Neutrophil (primary cell): ENCODE measurements around the gene MSI2.

ENCODE experiments used
- H3K27ac ChIP-seq: fragments of 200-600 bp; sonication (generic); 2 replicates; pipeline ENCODE4 v1.5.1; 2016; ENCODE audit warnings: mild to moderate bottlenecking, moderate library complexity
- H3K27me3 ChIP-seq: fragments of 200-600 bp; sonication (generic); 2 replicates; pipeline ENCODE4 v1.6.0; 2016; ENCODE audit warnings: mild to moderate bottlenecking
- H3K36me3 ChIP-seq: fragments of 200-600 bp; sonication (generic); 2 replicates; pipeline ENCODE4 v1.5.1; 2017
- H3K4me1 ChIP-seq, 2 experiments: fragments of 200-600 bp in 1 of 2; sonication (generic) in 1 of 2; 1 replicate in 1 of 2; 2 replicates in 1 of 2; pipeline versions ENCODE4 v1.5.1 to v1.6.1; 2013 to 2016; ENCODE audit warnings: low read depth in 1 of 2, low read length in 1 of 2, mild to moderate bottlenecking in 1 of 2, moderate library complexity in 1 of 2; ENCODE audit not compliant: control insufficient read depth in 1 of 2, insufficient read depth in 1 of 2
- H3K4me3 ChIP-seq, 2 experiments: fragments of 200-600 bp in 1 of 2; sonication (generic) in 1 of 2; 1 replicate in 1 of 2; 2 replicates in 1 of 2; pipeline ENCODE4 v1.5.1; 2013 to 2016; ENCODE audit warnings: low read depth in 1 of 2, low read length in 1 of 2, mild to moderate bottlenecking in 1 of 2, moderate library complexity in 1 of 2
- H3K9me3 ChIP-seq: fragments of 200-600 bp; sonication (generic); 2 replicates; pipeline ENCODE4 v1.5.1; 2016
- CTCF ChIP-seq: fragments of 200-600 bp; sonication (generic); IDR thresholded peaks from 2 replicates; pipeline ENCODE4 v1.5.1; 2016; ENCODE audit warnings: antibody characterized with exemption

Gene MSI2

DNA sequence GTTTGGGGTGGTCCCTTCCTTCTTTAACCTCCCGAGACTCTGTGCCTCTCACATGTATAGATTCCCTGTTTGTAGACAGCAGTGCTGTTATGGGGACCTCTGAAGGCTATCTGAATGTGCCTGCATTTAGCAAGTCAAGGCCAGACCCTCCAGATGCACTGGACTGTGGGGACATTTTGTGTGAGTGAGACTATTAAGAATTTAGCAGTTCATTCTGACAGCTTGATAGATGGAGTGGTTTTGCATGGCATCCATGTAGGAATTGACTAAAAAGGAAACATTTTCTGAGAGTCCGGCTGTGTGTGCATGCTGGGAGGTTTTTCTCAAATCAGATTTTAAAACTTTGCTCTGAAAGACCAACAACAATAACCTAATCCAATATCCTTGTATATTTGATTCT, 226.3 kb downstream of the MSI2 start:
- Histone ChIP-seq H3K9me3 (no peaks in the 10 kb centered on the region), H3K27ac (no peak overlapping the region), H3K27me3 (no peaks in the 10 kb centered on the region), H3K4me3 (no peak overlapping the region), H3K36me3 (no peaks in the 10 kb centered on the region), H3K4me1 (peaks cover 0 to 3% of the 10 kb centered on the region in 2 experiments)
- TF ChIP-seq CTCF: no peak

DNA sequence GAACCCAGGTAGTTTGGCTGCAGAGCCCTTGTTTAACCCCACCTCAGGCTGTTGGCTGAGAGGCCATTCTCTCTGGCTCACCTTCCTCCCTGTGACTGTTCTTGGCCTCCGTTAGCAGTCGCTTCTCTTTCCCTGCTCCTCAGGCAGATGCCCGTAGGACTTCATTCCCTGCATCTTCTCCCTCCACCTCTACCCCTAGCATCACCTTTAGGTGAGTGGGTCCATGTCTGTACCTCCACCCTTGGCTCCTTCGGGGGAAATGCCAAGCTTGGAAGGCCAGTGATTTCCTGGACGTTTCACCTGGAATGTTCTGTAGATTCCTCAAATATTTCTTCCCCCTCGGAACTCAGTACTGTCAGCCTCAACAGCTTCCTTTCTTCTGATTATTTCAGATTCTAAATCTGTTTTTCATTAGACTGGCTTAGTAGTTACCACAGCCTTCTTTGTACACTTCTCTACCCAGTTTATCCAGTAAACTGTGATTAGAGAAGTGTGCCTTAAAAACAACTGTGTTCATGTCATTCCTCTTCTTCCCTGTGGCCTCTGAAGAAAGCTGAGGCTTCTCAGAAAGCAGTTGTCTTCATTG, 227.9 kb downstream of the MSI2 start:
- no peaks in the 10 kb centered on the region for H3K36me3 ChIP-seq
- no peaks in the 10 kb centered on the region for H3K27me3 ChIP-seq
- H3K9me3 ChIP-seq: no peaks in the 10 kb centered on the region
- peaks cover 0 to 6% of the 10 kb centered on the region in 2 experiments for H3K4me1 ChIP-seq
- no peak overlapping the region for H3K4me3 ChIP-seq
- H3K27ac ChIP-seq: no peak overlapping the region
- no peak for TF ChIP-seq CTCF

DNA sequence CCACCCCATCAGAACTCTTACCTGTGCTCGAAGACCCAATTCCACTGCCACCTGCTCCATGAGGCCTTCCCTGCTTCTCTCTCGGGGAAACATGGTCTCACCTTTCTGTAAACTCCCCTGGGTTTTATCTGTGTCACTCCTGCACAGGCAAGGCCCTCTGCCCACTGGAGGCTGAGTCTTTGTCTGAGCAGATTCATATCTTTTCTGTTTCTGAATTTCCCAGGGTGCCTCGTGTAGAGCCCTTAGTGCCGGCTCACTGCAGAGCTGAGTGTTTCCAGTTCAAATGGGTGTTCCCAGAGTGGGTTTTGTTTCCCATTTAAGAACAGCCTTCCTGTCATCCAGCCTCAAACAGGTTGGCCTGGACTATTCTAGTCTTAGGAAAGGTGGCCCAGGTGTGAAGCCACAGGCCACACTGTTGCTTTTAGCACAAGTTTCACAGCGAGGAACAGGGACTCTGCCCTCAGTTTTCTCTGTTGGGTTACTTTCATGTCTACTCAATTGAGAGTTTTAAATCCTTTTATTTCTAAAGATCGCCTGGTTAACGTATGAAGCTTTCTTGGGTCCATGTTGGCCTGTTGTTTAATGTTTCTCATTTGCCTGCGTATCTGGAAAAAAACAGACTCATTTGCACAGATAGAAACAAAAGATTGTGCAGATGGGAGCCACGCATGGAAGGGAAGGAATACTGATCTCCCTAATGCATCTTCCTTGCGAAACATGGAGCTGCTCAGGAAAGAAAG, 228.7 kb downstream of the MSI2 start:
- no peak overlapping the region for H3K4me3 ChIP-seq
- no peaks in the 10 kb centered on the region for H3K36me3 ChIP-seq
- no peak overlapping the region for H3K27ac ChIP-seq
- H3K4me1 ChIP-seq: peaks cover 0 to 6% of the 10 kb centered on the region in 2 experiments
- no peak for TF ChIP-seq CTCF
- H3K9me3 ChIP-seq: no peaks in the 10 kb centered on the region
- no peaks in the 10 kb centered on the region for H3K27me3 ChIP-seq

- Histone ChIP-seq H3K4me3 (no peak overlapping the region), H3K36me3 (no peaks in the 10 kb centered on the region), H3K9me3 (no peaks in the 10 kb centered on the region), H3K4me1 (peaks cover 0 to 6% of the 10 kb centered on the region in 2 experiments), H3K27me3 (no peaks in the 10 kb centered on the region), H3K27ac (no peak overlapping the region)
- no peak for TF ChIP-seq CTCF
These were observed 229.2 kb downstream of the MSI2 start for GRCh38 chr17:57485566-57485865.

DNA sequence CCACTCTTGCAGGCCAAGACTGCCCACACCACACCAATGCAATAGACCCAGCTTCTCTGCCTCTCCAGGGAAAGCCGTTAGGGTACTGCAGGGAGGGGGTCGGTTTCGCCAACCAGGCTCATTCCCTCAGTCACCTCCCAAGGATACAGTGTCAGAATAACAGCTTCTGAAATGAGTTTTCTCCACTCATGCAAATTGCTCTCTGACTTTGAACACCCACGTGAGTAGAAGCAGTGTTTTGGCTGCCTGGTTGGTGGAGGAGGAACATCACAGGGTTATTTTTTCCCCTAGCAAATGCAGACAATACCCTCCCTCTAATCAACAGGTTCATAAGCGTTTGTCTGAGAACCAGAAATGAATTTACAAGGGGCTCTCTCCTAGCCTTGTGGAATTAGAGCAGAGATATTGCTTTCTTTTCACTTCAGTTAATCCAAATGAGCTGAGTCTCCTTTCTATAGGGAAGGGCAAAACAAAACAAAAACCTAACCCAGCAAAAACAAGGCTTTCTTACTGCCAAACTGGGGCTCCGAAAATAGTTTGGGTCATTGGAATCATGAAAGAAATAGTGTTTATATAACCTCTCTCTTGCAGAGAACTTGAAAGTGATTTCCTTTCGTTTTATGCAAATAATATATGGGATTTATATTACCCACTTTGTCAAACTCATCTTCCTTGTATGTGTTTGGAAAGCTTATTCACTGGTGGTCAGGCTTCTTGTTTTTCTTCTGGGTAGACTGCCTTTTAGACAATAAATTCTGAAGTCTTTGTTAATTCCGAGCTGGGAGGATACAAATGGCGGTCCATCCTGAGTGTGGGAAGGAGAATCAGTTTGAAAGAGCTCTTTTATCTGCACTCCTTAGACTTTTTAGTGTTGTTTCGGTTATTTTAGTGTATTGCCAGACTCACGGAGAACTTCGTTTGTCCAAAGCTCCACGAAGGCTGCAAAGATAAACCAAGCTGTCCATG, 229.9 kb downstream of the MSI2 start:
- H3K27ac ChIP-seq: no peak overlapping the region
- no peaks in the 10 kb centered on the region for H3K36me3 ChIP-seq
- TF ChIP-seq CTCF: no peak
- no peaks in the 10 kb centered on the region for H3K27me3 ChIP-seq
- H3K9me3 ChIP-seq: no peaks in the 10 kb centered on the region
- H3K4me3 ChIP-seq: no peak overlapping the region
- peaks cover 0 to 6% of the 10 kb centered on the region in 2 experiments for H3K4me1 ChIP-seq
